HG02938 (cell line): ENCODE results near the gene ASXL1.
"Not testable (repeated sequence)": the region's sequence is repeated elsewhere in the genome, so short reads cannot be mapped to it uniquely, and the experiment has no call there.

Experiments
- ATAC-seq: cut with Tn5 transposase; IDR thresholded peaks from one replicate; pipeline ENCODE4 v1.9.1; 2021; ENCODE audit warnings: mild to moderate bottlenecking, moderate library complexity; ENCODE audit not compliant: unreplicated experiment

ASXL1 gene

GRCh38 chr20:32463642-32464400, 105.7 kb downstream of the ASXL1 start:
- no peak for ATAC-seq

- no peak for ATAC-seq
Measured at GRCh38 chr20:32464401-32465091, 106.4 kb downstream of the ASXL1 start.

- no peak for ATAC-seq
Measured at GRCh38 chr20:32465092-32465900, 107.2 kb downstream of the ASXL1 start.

- ATAC-seq, result not testable (repeated sequence)
Measured at GRCh38 chr20:32465901-32466675, 108.0 kb downstream of the ASXL1 start.

- ATAC-seq, result no peak
Measured at GRCh38 chr20:32466739-32467505, 108.8 kb downstream of the ASXL1 start.

- ATAC-seq, result no peak
Measured at GRCh38 chr20:32467506-32468312, 109.6 kb downstream of the ASXL1 start.

- ATAC-seq, result no peak
Measured at GRCh38 chr20:32468313-32468640, 110.1 kb downstream of the ASXL1 start.

GRCh38 chr20:32468860-32469259, 110.7 kb downstream of the ASXL1 start:
- no peak for ATAC-seq

GRCh38 chr20:32470025-32470861, 112.1 kb downstream of the ASXL1 start:
- ATAC-seq, result no peak

- no peak for ATAC-seq
Measured at GRCh38 chr20:32470940-32471339, 112.8 kb downstream of the ASXL1 start.

- no peak for ATAC-seq
Measured at GRCh38 chr20:32472581-32473207, 114.6 kb downstream of the ASXL1 start.

- ATAC-seq, result no peak
Measured at GRCh38 chr20:32473231-32474008, 115.3 kb downstream of the ASXL1 start.

GRCh38 chr20:32474009-32474716, 116.0 kb downstream of the ASXL1 start:
- no peak for ATAC-seq

- no peak for ATAC-seq
Measured at GRCh38 chr20:32474717-32474966, 116.5 kb downstream of the ASXL1 start.

- ATAC-seq, result no peak
Measured at GRCh38 chr20:32474967-32475811, 117.1 kb downstream of the ASXL1 start.
